GM21717 (cell line): Measurements from ENCODE around the gene GTPBP8.
"Not testable (repeated sequence)": the region's sequence is repeated elsewhere in the genome, so short reads cannot be mapped to it uniquely, and the experiment has no call there.

ENCODE experiments used
- ATAC-seq: cut with Tn5 transposase; IDR thresholded peaks from one replicate; pipeline ENCODE4 v1.9.1; 2021; ENCODE audit warnings: mild to moderate bottlenecking, moderate library complexity; ENCODE audit not compliant: unreplicated experiment

GTPBP8 gene

GRCh38 chr3:112995800-112996199 is 5.0 kb downstream of the GTPBP8 start:
- no peak for ATAC-seq

- no peak for ATAC-seq
Measured at GRCh38 chr3:113000691-113001090, 9.9 kb downstream of the GTPBP8 start.

- no peak for ATAC-seq
Measured at GRCh38 chr3:113002037-113002436, 11.3 kb downstream of the GTPBP8 start.

- no peak for ATAC-seq
Measured at GRCh38 chr3:113002679-113003078, 11.9 kb downstream of the GTPBP8 start.

GRCh38 chr3:113005611-113006010 is 14.8 kb downstream of the GTPBP8 start:
- ATAC-seq = no peak

- ATAC-seq = no peak
Measured at GRCh38 chr3:113006359-113007056, 15.7 kb downstream of the GTPBP8 start.

GRCh38 chr3:113008117-113008516 is 17.3 kb downstream of the GTPBP8 start:
- ATAC-seq = no peak

GRCh38 chr3:113013593-113013992 is 22.8 kb downstream of the GTPBP8 start:
- ATAC-seq = no peak

GRCh38 chr3:113018536-113019181 is 27.9 kb downstream of the GTPBP8 start:
- ATAC-seq = peak; percentile 1

- ATAC-seq = peak; percentile 92
Measured at GRCh38 chr3:113019182-113020137, 28.7 kb downstream of the GTPBP8 start.

GRCh38 chr3:113021471-113021870 is 30.7 kb downstream of the GTPBP8 start:
- ATAC-seq = no peak

- no peak for ATAC-seq
Measured at GRCh38 chr3:113034011-113034410, 43.2 kb downstream of the GTPBP8 start.

GRCh38 chr3:113035387-113035982 is 44.7 kb downstream of the GTPBP8 start:
- peak; percentile 69 for ATAC-seq

GRCh38 chr3:113038328-113038727 is 47.5 kb downstream of the GTPBP8 start:
- no peak for ATAC-seq

GRCh38 chr3:113039546-113039945 is 48.8 kb downstream of the GTPBP8 start:
- no peak for ATAC-seq

GRCh38 chr3:113040231-113040630 is 49.4 kb downstream of the GTPBP8 start:
- ATAC-seq = no peak

- no peak for ATAC-seq
Measured at GRCh38 chr3:113043686-113044085, 52.9 kb downstream of the GTPBP8 start.

- not testable (repeated sequence) for ATAC-seq
Measured at GRCh38 chr3:113046186-113046965, 55.6 kb downstream of the GTPBP8 start.

GRCh38 chr3:113051302-113051711 is 60.5 kb downstream of the GTPBP8 start:
- peak; percentile 89 for ATAC-seq
